RWPE1 (cell line): Measurements from ENCODE around the gene AAR2.

Source experiments
- CTCF ChIA-PET: fragments of 350-600 bp; sonication (Branson Sonifier 250); formaldehyde crosslinking; extraction: SDS; loops from one replicate; lab custom pipeline; 2021; lab: Yijun Ruan, JAX
- POLR2A ChIA-PET: fragments of 400-600 bp; formaldehyde crosslinking; extraction: SDS; loops from one replicate; lab custom pipeline; 2020; ENCODE audit warnings: antibody characterized with exemption; ENCODE audit not compliant: low non-redundant PET; lab: Yijun Ruan, JAX
- DNase-seq: peaks from one replicate; pipeline ENCODE4 v3.0.0; 2012; ENCODE audit warnings: low spot score
- H3K27ac ChIP-seq: fragments of 450-650 bp; 2 replicates; pipeline ENCODE4 v1.5.1; 2017
- TF ChIP-seq, protein P1 (sequence below): fragments of 450-650 bp; conservative IDR thresholded peaks from 2 replicates; pipeline ENCODE4 v1.5.1; 2017; ENCODE audit warnings: low read depth, mild to moderate bottlenecking

AAR2 gene

DNA sequence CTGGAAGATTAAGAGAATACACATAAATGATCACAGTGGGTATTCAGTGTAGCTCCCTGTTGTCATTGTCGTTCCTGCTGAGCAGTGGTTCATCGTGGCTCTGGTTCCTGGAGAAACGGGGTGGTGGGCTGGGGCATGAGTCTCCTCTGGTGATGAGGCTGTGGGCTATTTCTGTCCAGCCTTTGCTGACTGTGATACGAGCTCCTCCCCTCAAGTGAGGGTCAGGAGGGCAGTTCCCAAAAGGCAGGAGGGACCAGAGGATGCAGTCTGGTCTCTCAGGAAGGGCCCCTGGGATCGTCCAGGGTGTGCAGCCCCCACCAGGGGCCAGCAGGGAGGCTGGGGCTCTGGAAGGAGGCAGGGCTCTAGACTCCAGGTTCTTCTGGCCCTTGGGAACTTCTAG lies 38.7 kb downstream of the AAR2 start:
- no peak for DNase-seq
- H3K27ac ChIP-seq: no peak overlapping the region
- ChIA-PET POLR2A (no interaction called here), CTCF (interaction anchor here (5.5 kb wide), 1 partner anchor 163 kb away, joined by 100 read pairs; no protein-coding TSS in a partner anchor)
- TF ChIP-seq, protein P1, sequence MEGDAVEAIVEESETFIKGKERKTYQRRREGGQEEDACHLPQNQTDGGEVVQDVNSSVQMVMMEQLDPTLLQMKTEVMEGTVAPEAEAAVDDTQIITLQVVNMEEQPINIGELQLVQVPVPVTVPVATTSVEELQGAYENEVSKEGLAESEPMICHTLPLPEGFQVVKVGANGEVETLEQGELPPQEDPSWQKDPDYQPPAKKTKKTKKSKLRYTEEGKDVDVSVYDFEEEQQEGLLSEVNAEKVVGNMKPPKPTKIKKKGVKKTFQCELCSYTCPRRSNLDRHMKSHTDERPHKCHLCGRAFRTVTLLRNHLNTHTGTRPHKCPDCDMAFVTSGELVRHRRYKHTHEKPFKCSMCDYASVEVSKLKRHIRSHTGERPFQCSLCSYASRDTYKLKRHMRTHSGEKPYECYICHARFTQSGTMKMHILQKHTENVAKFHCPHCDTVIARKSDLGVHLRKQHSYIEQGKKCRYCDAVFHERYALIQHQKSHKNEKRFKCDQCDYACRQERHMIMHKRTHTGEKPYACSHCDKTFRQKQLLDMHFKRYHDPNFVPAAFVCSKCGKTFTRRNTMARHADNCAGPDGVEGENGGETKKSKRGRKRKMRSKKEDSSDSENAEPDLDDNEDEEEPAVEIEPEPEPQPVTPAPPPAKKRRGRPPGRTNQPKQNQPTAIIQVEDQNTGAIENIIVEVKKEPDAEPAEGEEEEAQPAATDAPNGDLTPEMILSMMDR: no peak

DNA sequence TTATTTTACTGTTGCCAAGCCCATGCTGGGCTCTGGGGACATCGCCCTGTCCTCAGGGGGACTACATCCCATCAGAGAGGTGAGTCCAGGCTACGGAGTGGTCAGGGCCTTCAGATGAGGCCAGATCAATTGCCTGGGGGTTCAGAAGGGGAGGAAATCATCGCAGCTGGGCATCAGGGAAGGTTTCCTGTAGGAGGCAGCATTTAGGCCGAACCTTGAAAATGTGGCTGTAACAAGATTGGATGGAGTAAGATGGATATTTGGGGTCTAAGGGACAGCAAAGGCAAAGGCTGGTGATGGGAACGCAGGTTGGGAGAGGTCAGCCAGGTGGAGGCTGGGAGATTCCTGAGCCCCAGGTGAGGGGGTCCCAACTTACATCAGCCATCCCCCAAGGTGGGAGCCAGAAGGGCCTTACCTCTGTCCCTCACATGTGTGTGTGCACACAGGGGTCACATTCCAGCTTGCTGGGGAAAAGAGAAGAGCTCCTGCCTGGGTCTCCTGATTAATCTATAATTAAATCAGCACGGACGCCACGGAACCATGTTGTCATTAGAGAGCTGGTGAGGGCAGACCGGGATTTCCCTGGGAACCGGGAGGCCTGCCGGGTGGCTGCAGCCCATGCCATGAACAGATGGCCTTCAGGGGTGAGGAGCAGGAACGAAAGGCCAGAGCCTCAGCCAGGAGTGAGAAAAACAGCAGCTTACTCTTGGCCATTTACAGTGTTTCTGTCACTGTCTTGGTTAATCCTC lies 39.3 kb downstream of the AAR2 start:
- TF ChIP-seq, protein P1: no peak
- ChIA-PET POLR2A (no interaction called here), CTCF (interaction anchor here (0.7 to 5.5 kb wide), 3 partner anchors 49 to 164 kb away, joined by 3 to 100 read pairs (median 7); no protein-coding TSS in a partner anchor)
- no peak for DNase-seq
- H3K27ac ChIP-seq: no peak overlapping the region

GRCh38 chr20:36277546-36277945 lies 41.3 kb downstream of the AAR2 start:
- TF ChIP-seq, protein P1: no peak
- no peak for DNase-seq
- H3K27ac ChIP-seq: no peak overlapping the region
- ChIA-PET CTCF (interaction anchor here (0.7 to 1.1 kb wide), 2 partner anchors 40 to 162 kb away, joined by 3 to 4 read pairs; no protein-coding TSS in a partner anchor), POLR2A (no interaction called here)

- TF ChIP-seq, protein P1: no peak
Observed at GRCh38 chr20:36279362-36279761, 43.1 kb downstream of the AAR2 start.

DNA sequence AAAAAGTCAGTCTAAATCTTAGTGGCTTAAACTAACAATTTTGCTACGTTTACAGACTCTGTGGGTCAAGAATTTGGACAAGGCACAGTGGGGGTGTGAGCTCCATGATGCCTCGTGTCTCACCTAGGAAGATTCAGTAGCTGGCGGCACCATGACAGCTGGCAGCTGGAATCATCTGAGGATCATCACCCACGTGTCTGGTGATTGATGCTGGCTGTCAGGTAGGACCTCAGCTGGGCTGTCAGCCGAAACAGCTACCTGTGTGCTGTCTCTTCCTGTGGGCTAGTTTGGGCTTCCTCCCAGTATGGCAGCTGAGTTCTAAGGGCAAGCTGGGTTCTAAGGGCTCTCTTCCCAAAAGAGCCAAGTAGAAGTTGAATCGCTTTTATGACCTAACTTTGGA lies 43.5 kb downstream of the AAR2 start:
- POLR2A ChIA-PET: no interaction called here
- TF ChIP-seq, protein P1: no peak
- no peak overlapping the region for H3K27ac ChIP-seq
- CTCF ChIA-PET: interaction anchor here (0.6 to 1.8 kb wide), 2 partner anchors 36 to 160 kb away, joined by 8 read pairs; no protein-coding TSS in a partner anchor
- no peak for DNase-seq

More at GRCh38 chr20:36279362-36279761, 43.1 kb downstream of the AAR2 start:
- H3K27ac ChIP-seq: no peak overlapping the region
- POLR2A ChIA-PET: no interaction called here
- CTCF ChIA-PET: interaction anchor here (0.6 to 1.8 kb wide), 2 partner anchors 36 to 160 kb away, joined by 8 read pairs; no protein-coding TSS in a partner anchor
- no peak for DNase-seq

DNA sequence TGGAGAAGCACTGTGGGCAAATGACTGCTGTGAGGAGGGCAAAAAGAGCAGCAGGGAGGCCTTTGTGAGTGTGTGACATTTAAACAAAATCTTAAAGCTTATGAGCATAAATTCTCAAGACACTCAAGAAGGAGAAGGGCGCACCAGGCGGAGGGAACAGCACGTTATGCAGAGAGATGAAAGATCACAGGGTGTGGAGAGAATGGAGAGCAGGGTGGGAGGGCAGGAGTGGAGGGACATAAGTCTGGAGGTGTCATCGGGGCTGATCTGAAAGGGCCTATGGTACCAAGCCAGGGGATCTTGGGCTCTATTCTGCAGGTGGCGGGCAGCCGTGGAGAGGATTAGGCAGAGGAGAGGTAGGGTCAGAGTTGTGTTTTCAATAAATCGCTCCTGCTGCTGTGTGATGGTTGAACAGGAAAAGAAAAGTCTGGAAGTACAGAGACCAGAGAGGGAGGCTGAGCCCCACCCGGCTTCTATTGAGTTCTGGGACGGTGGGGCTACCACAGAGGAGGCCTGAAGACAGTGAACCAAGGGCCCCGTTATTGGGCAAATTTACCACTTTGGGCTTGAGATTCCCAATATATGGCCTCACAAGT lies 45.6 kb downstream of the AAR2 start:
- DNase-seq: no peak
- H3K27ac ChIP-seq: no peak overlapping the region
- ChIA-PET CTCF (no interaction called here), POLR2A (no interaction called here)
- TF ChIP-seq, protein P1: no peak
